ENCODE measurements around the gene LRP1B. TPM values are rescaled to one million over a fixed set of nuclear protein-coding genes. Genes with fewer than 3 reads are reported as not detected.
A peak's percentile ranks its signal among the peaks of the same experiment; 100 is the strongest.

Gene LRP1B
- total RNA-seq, 2 experiments from 2014 or later, result not detected

DNA sequence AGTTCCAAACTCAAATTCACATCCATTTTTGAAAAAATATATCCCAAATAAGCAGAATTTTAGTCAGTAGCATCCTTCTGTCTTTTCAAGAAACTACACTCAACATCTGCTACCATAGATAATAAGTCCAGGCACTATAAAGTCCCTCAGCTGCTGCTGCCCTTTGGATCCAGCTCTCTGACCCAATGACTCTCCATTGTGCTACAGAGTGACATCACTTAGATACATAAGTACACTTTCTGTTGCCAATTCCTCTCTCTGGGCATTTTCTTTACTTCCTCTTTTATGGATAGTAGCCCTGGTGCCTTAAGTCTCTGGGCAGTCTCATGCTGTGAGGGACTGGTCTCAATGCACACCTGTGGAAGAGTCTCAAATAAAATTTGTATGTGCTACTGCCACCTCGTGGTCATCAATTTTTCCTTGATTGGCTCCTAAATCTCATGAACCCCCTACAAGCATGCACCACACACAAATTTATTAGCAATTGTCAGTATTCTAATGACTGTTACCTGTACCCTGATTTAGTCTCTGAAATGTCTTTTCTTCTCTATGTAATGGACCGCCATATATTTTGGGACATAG, 219.2 kb downstream of the LRP1B start:
- no peak overlapping the region for H3K27ac Mint-ChIP-seq
- DNase-seq, result peak; percentile 19
- peaks cover 13% of the 10 kb centered on the region for H3K9me3 Mint-ChIP-seq (ENCODE audit: low read depth)
- intact Hi-C loops (cut with DNase I, micrococcal nuclease), result no loop called here
- CTCF ChIA-PET, result interaction anchor here (0.6 to 1.0 kb wide), 3 partner anchors 15 to 86 kb away, joined by 3 read pairs; no protein-coding TSS in a partner anchor
- ATAC-seq, result no peak
- no peaks in the 10 kb centered on the region for H3K4me1 Mint-ChIP-seq
- no peak overlapping the region for H3K4me3 Mint-ChIP-seq
- no peaks in the 10 kb centered on the region for H3K36me3 Mint-ChIP-seq (ENCODE audit: low read depth)
- H3K27me3 Mint-ChIP-seq, result no peaks in the 10 kb centered on the region
- POLR2A ChIA-PET, result no interaction called here

DNA sequence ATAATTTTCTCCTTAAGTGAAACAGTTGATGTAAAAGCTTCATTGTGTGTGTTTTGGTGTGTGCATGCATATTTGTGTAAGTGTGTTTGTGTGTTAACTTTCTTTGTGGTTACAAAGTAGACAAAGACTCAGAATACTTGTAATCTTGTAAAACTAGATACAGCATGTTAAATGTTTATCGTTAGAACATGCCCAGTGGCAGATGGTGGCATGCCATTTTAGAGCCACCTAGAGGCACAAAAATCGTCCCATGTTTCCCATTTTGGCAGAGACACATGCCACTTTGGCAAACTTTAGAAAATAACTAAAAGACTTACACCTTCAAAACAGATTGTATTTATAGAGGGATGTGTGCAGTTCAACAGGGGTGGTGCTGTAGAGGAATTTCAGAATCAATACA, 224.1 kb downstream of the LRP1B start:
- no peaks in the 10 kb centered on the region for H3K4me1 Mint-ChIP-seq
- CTCF ChIA-PET, result no interaction called here
- no peak overlapping the region for H3K4me3 Mint-ChIP-seq
- H3K9me3 Mint-ChIP-seq (ENCODE audit: low read depth), result peaks cover 2% of the 10 kb centered on the region
- no peak overlapping the region for H3K27ac Mint-ChIP-seq
- no peak for DNase-seq
- no peak for ATAC-seq
- intact Hi-C loops (cut with DNase I, micrococcal nuclease), result no loop called here
- no peaks in the 10 kb centered on the region for H3K36me3 Mint-ChIP-seq (ENCODE audit: low read depth)
- no peaks in the 10 kb centered on the region for H3K27me3 Mint-ChIP-seq
- POLR2A ChIA-PET, result no interaction called here

GRCh38 chr2:141900826-141901225, 230.0 kb downstream of the LRP1B start:
- Mint-ChIP-seq H3K9me3 (ENCODE audit: low read depth) (no peaks in the 10 kb centered on the region), H3K27me3 (no peaks in the 10 kb centered on the region), H3K27ac (no peak overlapping the region), H3K4me1 (no peaks in the 10 kb centered on the region), H3K4me3 (no peak overlapping the region), H3K36me3 (ENCODE audit: low read depth) (no peaks in the 10 kb centered on the region)
- CTCF ChIA-PET, result interaction anchor here (0.7 kb wide), 1 partner anchor 10 kb away, joined by 3 read pairs; no protein-coding TSS in a partner anchor
- DNase-seq (no peak), ATAC-seq (no peak)
- intact Hi-C loops (cut with DNase I, micrococcal nuclease), result no loop called here
- POLR2A ChIA-PET, result no interaction called here

- POLR2A ChIA-PET, result no interaction called here
- H3K4me3 Mint-ChIP-seq, result no peak overlapping the region
- H3K27ac Mint-ChIP-seq, result no peak overlapping the region
- ATAC-seq (no peak), DNase-seq (no peak)
- intact Hi-C loops (cut with DNase I, micrococcal nuclease), result no loop called here
- no peaks in the 10 kb centered on the region for H3K36me3 Mint-ChIP-seq (ENCODE audit: low read depth)
- no peaks in the 10 kb centered on the region for H3K9me3 Mint-ChIP-seq (ENCODE audit: low read depth)
- CTCF ChIA-PET, result no interaction called here
- no peaks in the 10 kb centered on the region for H3K4me1 Mint-ChIP-seq
- H3K27me3 Mint-ChIP-seq, result no peaks in the 10 kb centered on the region
These were observed 231.1 kb downstream of the LRP1B start for GRCh38 chr2:141899740-141900139.

- Mint-ChIP-seq H3K36me3 (ENCODE audit: low read depth) (no peaks in the 10 kb centered on the region), H3K27ac (no peak overlapping the region), H3K4me3 (no peak overlapping the region), H3K9me3 (ENCODE audit: low read depth) (peaks cover 4% of the 10 kb centered on the region), H3K27me3 (no peaks in the 10 kb centered on the region), H3K4me1 (no peaks in the 10 kb centered on the region)
- ATAC-seq (no peak), DNase-seq (no peak)
- POLR2A ChIA-PET, result no interaction called here
- intact Hi-C loops (cut with DNase I, micrococcal nuclease), result no loop called here
- CTCF ChIA-PET, result no interaction called here
These were observed 241.0 kb downstream of the LRP1B start for GRCh38 chr2:141889788-141890187.

GRCh38 chr2:141888987-141889555, 241.7 kb downstream of the LRP1B start:
- no peak overlapping the region for H3K4me3 Mint-ChIP-seq
- H3K27ac Mint-ChIP-seq, result no peak overlapping the region
- H3K9me3 Mint-ChIP-seq (ENCODE audit: low read depth), result peaks cover 4% of the 10 kb centered on the region
- CTCF ChIA-PET, result no interaction called here
- ATAC-seq (no peak), DNase-seq (no peak)
- intact Hi-C loops (cut with DNase I, micrococcal nuclease), result no loop called here
- POLR2A ChIA-PET, result no interaction called here
- H3K36me3 Mint-ChIP-seq (ENCODE audit: low read depth), result no peaks in the 10 kb centered on the region
- H3K4me1 Mint-ChIP-seq, result no peaks in the 10 kb centered on the region
- no peaks in the 10 kb centered on the region for H3K27me3 Mint-ChIP-seq

- ChIA-PET CTCF (no interaction called here), POLR2A (no interaction called here)
- H3K4me1 Mint-ChIP-seq, result no peaks in the 10 kb centered on the region
- intact Hi-C loops (cut with DNase I, micrococcal nuclease), result no loop called here
- H3K4me3 Mint-ChIP-seq, result no peak overlapping the region
- DNase-seq (no peak), ATAC-seq (no peak)
- H3K9me3 Mint-ChIP-seq (ENCODE audit: low read depth), result peaks cover 4% of the 10 kb centered on the region
- H3K36me3 Mint-ChIP-seq (ENCODE audit: low read depth), result no peaks in the 10 kb centered on the region
- H3K27ac Mint-ChIP-seq, result no peak overlapping the region
- no peaks in the 10 kb centered on the region for H3K27me3 Mint-ChIP-seq
These were observed 243.5 kb downstream of the LRP1B start for GRCh38 chr2:141887363-141887762.

DNA sequence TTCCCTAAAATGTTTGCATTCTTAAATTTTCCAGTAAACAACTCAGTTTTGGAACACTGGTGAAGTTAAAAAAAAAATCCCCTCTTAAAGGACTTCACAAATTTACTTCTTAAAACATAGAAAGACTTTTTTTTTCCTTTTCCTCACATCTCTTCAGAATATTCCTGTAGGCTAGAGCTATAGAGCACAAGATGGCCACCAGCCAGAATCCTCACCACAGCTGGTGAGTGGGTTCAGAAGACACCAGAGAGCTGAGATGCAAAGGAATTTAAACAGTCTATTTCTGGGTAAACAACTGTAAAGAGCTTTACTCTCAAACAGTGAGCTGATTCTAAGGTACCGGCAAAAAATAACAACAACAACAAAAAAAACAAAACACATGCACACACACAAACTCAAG, 252.8 kb downstream of the LRP1B start:
- Mint-ChIP-seq H3K4me3 (no peak overlapping the region), H3K36me3 (ENCODE audit: low read depth) (no peaks in the 10 kb centered on the region), H3K27me3 (no peaks in the 10 kb centered on the region), H3K9me3 (ENCODE audit: low read depth) (peaks cover 7% of the 10 kb centered on the region), H3K27ac (no peak overlapping the region), H3K4me1 (no peaks in the 10 kb centered on the region)
- ChIA-PET CTCF (interaction anchor here (0.5 kb wide), 1 partner anchor 1443 kb away, joined by 3 read pairs; no protein-coding TSS in a partner anchor), POLR2A (no interaction called here)
- ATAC-seq, result no peak
- intact Hi-C loops (cut with DNase I, micrococcal nuclease), result no loop called here
- no peak for DNase-seq

DNA sequence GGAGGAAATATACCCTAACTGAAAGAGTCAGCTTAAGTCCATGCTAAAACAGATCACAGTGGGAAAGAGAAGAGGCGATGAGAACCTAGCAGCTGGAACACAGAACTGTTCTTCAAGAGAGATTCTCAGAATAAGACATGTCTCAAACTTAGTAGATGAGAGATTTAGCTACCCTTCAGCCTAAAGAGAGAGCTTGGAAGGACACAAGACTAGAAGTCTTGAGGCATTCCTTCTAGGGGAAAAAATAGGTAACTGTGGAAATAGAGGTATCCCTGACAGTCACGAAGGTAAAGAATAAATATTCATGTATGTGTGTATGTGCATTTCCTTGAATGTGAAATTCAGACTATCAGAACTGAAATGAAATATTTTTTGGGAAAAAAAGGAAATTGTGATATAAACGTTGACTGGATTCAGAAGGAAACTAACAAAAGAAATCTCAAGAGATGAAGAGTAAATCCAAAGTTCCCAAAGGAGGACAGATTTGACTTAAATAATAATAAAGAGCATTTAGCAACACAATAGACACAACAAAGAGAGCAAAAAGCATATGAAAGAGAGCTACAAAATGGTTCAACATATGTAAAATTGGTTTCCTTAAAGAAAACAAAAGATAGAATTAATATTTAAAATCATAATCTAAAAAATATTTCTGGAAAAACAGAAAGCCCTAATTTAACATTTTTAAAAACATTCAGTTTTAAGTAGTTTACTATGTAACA, 258.7 kb downstream of the LRP1B start:
- no peak overlapping the region for H3K4me3 Mint-ChIP-seq
- no peaks in the 10 kb centered on the region for H3K36me3 Mint-ChIP-seq (ENCODE audit: low read depth)
- CTCF ChIA-PET, result no interaction called here
- intact Hi-C loops (cut with DNase I, micrococcal nuclease), result no loop called here
- DNase-seq, result no peak
- no peaks in the 10 kb centered on the region for H3K4me1 Mint-ChIP-seq
- H3K27ac Mint-ChIP-seq, result no peak overlapping the region
- H3K9me3 Mint-ChIP-seq (ENCODE audit: low read depth), result peaks cover 9% of the 10 kb centered on the region
- ATAC-seq, result no peak
- POLR2A ChIA-PET, result no interaction called here
- no peaks in the 10 kb centered on the region for H3K27me3 Mint-ChIP-seq

GRCh38 chr2:141869572-141869971, 261.2 kb downstream of the LRP1B start:
- H3K27ac Mint-ChIP-seq, result no peak overlapping the region
- no peaks in the 10 kb centered on the region for H3K36me3 Mint-ChIP-seq (ENCODE audit: low read depth)
- no peak overlapping the region for H3K4me3 Mint-ChIP-seq
- intact Hi-C loops (cut with DNase I, micrococcal nuclease), result no loop called here
- DNase-seq (no peak), ATAC-seq (no peak)
- CTCF ChIA-PET, result no interaction called here
- H3K4me1 Mint-ChIP-seq, result no peaks in the 10 kb centered on the region
- peaks cover 13% of the 10 kb centered on the region for H3K9me3 Mint-ChIP-seq (ENCODE audit: low read depth)
- POLR2A ChIA-PET, result no interaction called here
- no peaks in the 10 kb centered on the region for H3K27me3 Mint-ChIP-seq

DNA sequence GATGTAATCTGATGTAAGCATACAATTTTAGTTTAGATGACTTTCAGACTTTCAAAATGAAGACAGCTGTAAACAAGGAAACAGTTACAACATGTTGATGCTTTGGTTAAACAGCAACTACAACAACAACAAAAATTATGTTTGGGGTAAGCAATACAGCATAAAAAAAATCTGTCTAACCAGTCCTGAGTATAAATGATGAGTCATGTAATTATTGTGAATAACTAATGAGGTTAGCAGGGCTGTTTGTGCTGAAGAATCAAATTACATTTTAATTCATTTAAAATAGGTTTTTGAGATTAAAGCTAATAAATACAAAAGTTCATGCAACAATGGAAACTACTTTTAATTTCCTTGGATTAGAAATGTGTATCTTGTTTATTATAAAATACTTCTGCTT, 266.9 kb downstream of the LRP1B start:
- POLR2A ChIA-PET, result no interaction called here
- Mint-ChIP-seq H3K4me3 (no peak overlapping the region), H3K27ac (no peak overlapping the region), H3K27me3 (no peaks in the 10 kb centered on the region), H3K9me3 (ENCODE audit: low read depth) (peaks cover 8% of the 10 kb centered on the region), H3K36me3 (ENCODE audit: low read depth) (no peaks in the 10 kb centered on the region), H3K4me1 (no peaks in the 10 kb centered on the region)
- DNase-seq (no peak), ATAC-seq (no peak)
- intact Hi-C loops (cut with DNase I, micrococcal nuclease), result no loop called here
- CTCF ChIA-PET, result no interaction called here

DNA sequence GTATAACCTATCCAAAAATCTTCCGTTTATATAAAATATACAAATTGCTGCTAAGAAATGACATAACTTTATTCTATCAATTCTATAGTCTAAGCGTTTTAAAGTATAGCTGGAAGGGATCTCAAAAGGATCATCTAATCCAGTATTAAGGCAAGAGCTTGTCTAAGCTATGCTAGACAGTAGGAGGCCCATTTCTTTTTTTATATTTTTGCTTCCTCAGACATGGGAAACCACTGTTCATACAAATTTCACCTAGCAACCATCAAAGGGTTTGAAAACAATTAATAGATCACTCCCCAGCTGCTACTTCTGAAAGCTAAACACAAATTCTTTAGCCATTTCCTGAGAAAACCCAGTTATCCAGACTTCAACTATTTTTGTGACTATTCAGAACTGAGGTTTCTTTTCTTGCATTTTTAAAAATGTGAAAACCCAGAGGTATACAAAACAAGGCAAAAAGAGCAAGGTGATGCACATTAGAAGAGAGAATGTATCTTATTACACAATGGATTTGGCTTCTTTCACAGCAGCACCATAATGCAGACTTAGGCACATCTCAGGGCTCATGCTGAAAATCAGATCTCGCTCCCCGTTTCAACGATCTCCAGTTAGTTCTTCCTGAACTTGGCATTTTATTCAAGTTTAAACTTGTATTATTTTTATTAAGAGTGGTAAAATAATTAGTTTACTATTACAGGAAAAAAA, 274.4 kb downstream of the LRP1B start:
- Mint-ChIP-seq H3K36me3 (ENCODE audit: low read depth) (no peaks in the 10 kb centered on the region), H3K9me3 (ENCODE audit: low read depth) (peaks cover 9% of the 10 kb centered on the region), H3K27ac (no peak overlapping the region), H3K27me3 (no peaks in the 10 kb centered on the region), H3K4me1 (no peaks in the 10 kb centered on the region), H3K4me3 (no peak overlapping the region)
- ATAC-seq (no peak), DNase-seq (no peak)
- ChIA-PET CTCF (interaction anchor here (0.5 kb wide), 1 partner anchor 845 kb away, joined by 3 read pairs; no protein-coding TSS in a partner anchor), POLR2A (no interaction called here)
- intact Hi-C loops (cut with DNase I, micrococcal nuclease), result no loop called here
